ELF-1 (cell line): ENCODE data around the gene MAN2B2.
A peak's percentile ranks its signal among the peaks of the same experiment; 100 is the strongest.

ENCODE experiments used
- DNase-seq: peaks from one replicate; pipeline ENCODE4 v3.0.0-alpha.2; 2016; ENCODE audit warnings: low read depth, low spot score

Gene MAN2B2

GRCh38 chr4:6546091-6546490, 28.9 kb upstream of the MAN2B2 start:
- DNase-seq, result no peak

GRCh38 chr4:6546681-6547447, 28.1 kb upstream of the MAN2B2 start:
- DNase-seq, result peak; percentile 66

- peak; percentile 89 for DNase-seq
Measured at GRCh38 chr4:6548201-6548881, 26.6 kb upstream of the MAN2B2 start.

- no peak for DNase-seq
Measured at GRCh38 chr4:6548882-6549230, 26.1 kb upstream of the MAN2B2 start.

GRCh38 chr4:6549445-6549844, 25.5 kb upstream of the MAN2B2 start:
- no peak for DNase-seq

GRCh38 chr4:6549890-6550620, 24.9 kb upstream of the MAN2B2 start:
- DNase-seq, result no peak

- DNase-seq, result no peak
Measured at GRCh38 chr4:6550821-6551220, 24.2 kb upstream of the MAN2B2 start.

GRCh38 chr4:6551660-6552059, 23.3 kb upstream of the MAN2B2 start:
- DNase-seq, result no peak

- DNase-seq, result no peak
Measured at GRCh38 chr4:6555519-6555918, 19.5 kb upstream of the MAN2B2 start.

- DNase-seq, result no peak
Measured at GRCh38 chr4:6556263-6556662, 18.7 kb upstream of the MAN2B2 start.

- DNase-seq, result no peak
Measured at GRCh38 chr4:6557185-6557584, 17.8 kb upstream of the MAN2B2 start.

- DNase-seq, result no peak
Measured at GRCh38 chr4:6557856-6558255, 17.1 kb upstream of the MAN2B2 start.

- DNase-seq, result no peak
Measured at GRCh38 chr4:6560416-6561172, 14.4 kb upstream of the MAN2B2 start.

GRCh38 chr4:6561173-6561516, 13.8 kb upstream of the MAN2B2 start:
- DNase-seq, result no peak

GRCh38 chr4:6561706-6562371, 13.2 kb upstream of the MAN2B2 start:
- no peak for DNase-seq

- peak; percentile 54 for DNase-seq
Measured at GRCh38 chr4:6562931-6563901, 11.8 kb upstream of the MAN2B2 start.

GRCh38 chr4:6563935-6564645, 10.9 kb upstream of the MAN2B2 start:
- DNase-seq, result no peak

GRCh38 chr4:6565691-6566390, 9.1 kb upstream of the MAN2B2 start:
- DNase-seq, result no peak
